ENCODE measurements around the gene CCR8. TPM values are rescaled to one million over a fixed set of nuclear protein-coding genes. Genes with fewer than 3 reads are reported as not detected.

The CCR8 gene
- total RNA-seq, 1 donor from 2014 or later = not detected

DNA sequence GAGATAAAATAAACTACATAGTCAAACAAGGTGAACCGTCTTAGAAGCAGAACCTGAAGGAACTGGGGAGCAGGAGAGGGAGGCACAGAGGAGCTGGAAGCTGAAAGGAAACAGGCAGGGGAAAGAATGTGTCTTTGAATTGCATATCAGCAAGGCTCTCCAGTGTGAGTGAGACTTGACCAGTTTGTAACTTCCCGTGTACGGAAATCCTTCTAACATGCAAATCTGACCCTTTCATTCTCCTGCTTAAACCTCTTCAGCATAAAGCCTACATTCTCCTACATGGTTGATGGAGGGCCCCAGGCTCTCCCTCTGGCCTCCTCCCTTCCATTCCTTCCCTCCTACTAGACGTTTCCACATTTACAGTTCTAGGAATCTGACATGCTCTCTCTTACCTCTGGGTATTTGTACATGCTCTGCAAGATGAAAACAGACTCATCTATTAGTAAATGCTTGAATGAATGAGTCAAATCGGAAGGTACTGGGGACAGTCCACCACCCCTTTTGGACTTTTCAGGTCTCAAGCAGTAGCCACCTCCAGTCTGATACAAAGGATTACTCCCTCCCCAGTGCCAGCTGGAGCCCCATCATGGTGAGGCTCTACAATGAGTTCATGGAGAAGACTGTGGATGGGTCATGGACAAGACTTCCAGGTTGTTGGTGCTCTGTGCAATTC, 47.6 kb downstream of the CCR8 start:
- Mint-ChIP-seq H3K4me1 (ENCODE audit: low read depth) (no peaks in the 10 kb centered on the region), H3K9me3 (ENCODE audit: low read depth) (no peaks in the 10 kb centered on the region), H3K36me3 (ENCODE audit: low read depth) (no peaks in the 10 kb centered on the region), H3K27ac (ENCODE audit: unreplicated experiment) (no peak overlapping the region), H3K4me3 (ENCODE audit: unreplicated experiment) (no peak overlapping the region), H3K27me3 (ENCODE audit: low read depth) (peaks cover 3% of the 10 kb centered on the region)
- no peak for DNase-seq (ENCODE audit: low spot score)
- TF ChIP-seq, protein P1, sequence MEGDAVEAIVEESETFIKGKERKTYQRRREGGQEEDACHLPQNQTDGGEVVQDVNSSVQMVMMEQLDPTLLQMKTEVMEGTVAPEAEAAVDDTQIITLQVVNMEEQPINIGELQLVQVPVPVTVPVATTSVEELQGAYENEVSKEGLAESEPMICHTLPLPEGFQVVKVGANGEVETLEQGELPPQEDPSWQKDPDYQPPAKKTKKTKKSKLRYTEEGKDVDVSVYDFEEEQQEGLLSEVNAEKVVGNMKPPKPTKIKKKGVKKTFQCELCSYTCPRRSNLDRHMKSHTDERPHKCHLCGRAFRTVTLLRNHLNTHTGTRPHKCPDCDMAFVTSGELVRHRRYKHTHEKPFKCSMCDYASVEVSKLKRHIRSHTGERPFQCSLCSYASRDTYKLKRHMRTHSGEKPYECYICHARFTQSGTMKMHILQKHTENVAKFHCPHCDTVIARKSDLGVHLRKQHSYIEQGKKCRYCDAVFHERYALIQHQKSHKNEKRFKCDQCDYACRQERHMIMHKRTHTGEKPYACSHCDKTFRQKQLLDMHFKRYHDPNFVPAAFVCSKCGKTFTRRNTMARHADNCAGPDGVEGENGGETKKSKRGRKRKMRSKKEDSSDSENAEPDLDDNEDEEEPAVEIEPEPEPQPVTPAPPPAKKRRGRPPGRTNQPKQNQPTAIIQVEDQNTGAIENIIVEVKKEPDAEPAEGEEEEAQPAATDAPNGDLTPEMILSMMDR (IDR thresholded peaks at IDR 0.05) = no peak

DNA sequence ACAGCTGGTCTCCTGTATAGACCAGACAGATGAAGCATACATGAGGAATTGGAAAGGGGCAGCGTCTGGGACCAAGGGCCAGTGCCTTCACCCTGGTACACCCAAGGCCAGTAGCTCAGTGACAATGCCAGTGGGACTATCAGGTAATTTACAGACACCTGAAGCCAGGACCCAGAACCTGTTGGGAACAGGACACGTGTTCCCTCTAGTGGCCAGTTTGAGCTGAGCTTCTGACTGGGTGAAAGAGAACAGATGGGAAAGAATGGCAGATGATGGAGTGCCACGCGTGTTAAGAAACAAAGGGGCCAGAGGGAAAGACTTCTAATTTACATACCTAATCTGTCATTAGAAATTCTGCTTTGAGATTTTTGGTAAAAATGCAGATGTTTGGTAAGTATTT, 48.6 kb downstream of the CCR8 start:
- peaks cover 3% of the 10 kb centered on the region for H3K27me3 Mint-ChIP-seq (ENCODE audit: low read depth)
- H3K4me3 Mint-ChIP-seq (ENCODE audit: unreplicated experiment) = no peak overlapping the region
- TF ChIP-seq, protein P1 (IDR thresholded peaks at IDR 0.05) = peak; percentile 73
- no peaks in the 10 kb centered on the region for H3K36me3 Mint-ChIP-seq (ENCODE audit: low read depth)
- H3K9me3 Mint-ChIP-seq (ENCODE audit: low read depth) = no peaks in the 10 kb centered on the region
- no peak overlapping the region for H3K27ac Mint-ChIP-seq (ENCODE audit: unreplicated experiment)
- H3K4me1 Mint-ChIP-seq (ENCODE audit: low read depth) = peaks cover 7% of the 10 kb centered on the region
- no peak for DNase-seq (ENCODE audit: low spot score)

DNA sequence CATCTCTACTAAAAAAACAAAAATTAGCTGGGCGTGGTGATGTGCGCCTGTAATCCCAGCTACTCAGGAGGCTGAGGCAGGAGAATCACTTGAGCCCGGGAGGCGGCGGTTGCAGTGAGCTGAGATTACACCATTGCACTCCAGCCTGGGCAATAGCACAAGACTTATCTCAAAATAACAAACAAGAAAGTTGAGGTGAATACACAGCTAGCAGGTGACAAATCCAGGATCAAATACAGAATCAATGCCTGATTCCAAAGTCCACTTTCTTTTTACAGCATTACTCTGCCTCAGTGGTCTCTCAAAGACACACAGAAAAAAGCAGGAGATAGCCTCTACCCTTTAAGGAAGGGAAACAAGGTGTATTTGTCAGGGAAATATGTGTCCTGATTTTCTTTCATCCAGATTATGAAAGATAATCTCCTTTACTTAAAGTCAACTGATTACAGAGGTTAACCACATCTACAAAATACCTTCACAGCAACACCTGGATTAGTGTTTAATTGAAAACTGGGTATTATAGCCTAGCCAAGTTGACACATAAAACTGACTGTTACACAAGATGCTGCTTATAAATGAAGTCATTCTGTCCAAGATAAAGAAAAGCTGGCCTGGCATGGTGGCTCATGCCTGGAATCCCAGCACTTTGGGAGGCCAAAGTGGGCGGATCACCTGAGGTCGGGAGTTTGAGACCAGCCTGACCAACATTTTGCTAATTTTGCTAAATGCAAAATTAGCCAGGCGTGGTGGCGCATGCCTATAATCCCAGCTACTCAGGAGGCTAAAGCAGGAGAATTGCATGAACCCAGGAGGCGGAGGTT, 49.7 kb downstream of the CCR8 start:
- Mint-ChIP-seq H3K27me3 (ENCODE audit: low read depth) (peaks cover 3% of the 10 kb centered on the region), H3K4me1 (ENCODE audit: low read depth) (peaks cover 7% of the 10 kb centered on the region), H3K27ac (ENCODE audit: unreplicated experiment) (no peak overlapping the region), H3K4me3 (ENCODE audit: unreplicated experiment) (no peak overlapping the region), H3K36me3 (ENCODE audit: low read depth) (no peaks in the 10 kb centered on the region), H3K9me3 (ENCODE audit: low read depth) (no peaks in the 10 kb centered on the region)
- DNase-seq (ENCODE audit: low spot score) = no peak
- TF ChIP-seq, protein P1 (IDR thresholded peaks at IDR 0.05) = no peak

DNA sequence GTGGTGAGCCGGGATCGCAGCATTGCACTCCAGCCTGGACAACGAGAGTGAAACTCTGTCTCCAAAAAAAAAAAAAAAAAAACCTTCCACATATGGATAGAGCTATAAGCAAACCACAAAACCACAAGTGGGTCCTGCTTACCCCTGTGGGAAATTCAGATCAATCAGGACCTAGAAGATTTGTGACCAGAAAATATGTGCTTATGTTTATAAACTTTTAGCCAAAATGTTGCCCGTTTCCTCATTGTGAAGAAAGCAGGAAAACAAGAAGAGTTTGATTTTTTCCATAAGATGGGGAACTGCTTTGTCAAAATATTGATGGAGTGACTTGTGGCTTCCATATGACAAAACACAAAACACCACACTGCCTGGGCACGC, 50.3 kb downstream of the CCR8 start:
- TF ChIP-seq, protein P1 (IDR thresholded peaks at IDR 0.05) = no peak
- peaks cover 3% of the 10 kb centered on the region for H3K27me3 Mint-ChIP-seq (ENCODE audit: low read depth)

DNA sequence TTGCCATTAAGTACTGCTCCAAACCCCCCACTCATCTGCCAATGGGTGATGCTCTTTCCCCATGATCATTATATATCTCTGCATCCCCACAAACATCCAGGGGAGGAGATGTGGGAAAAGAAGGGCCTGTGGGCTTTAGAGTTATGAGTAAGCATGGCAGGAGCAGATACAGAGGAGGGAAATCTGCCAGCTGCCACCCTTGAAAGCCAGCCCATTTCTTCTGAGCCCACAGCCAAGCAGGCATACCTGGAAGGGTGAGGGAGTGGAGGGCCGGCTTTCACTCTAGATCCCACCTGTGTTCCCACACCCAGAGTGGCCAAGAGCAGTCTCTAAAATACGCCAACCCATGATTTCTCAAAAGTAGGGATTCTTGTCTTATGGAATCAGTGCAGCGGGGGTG, 51.9 kb downstream of the CCR8 start:
- no peaks in the 10 kb centered on the region for H3K27me3 Mint-ChIP-seq (ENCODE audit: low read depth)
- TF ChIP-seq, protein P1 (IDR thresholded peaks at IDR 0.05) = no peak
- no peak overlapping the region for H3K27ac Mint-ChIP-seq (ENCODE audit: unreplicated experiment)
- peaks cover 2% of the 10 kb centered on the region for H3K36me3 Mint-ChIP-seq (ENCODE audit: low read depth)
- no peak for DNase-seq (ENCODE audit: low spot score)
- no peak overlapping the region for H3K4me3 Mint-ChIP-seq (ENCODE audit: unreplicated experiment)
- no peaks in the 10 kb centered on the region for H3K9me3 Mint-ChIP-seq (ENCODE audit: low read depth)
- H3K4me1 Mint-ChIP-seq (ENCODE audit: low read depth) = peaks cover 23% of the 10 kb centered on the region

More for the DNA sequence above, 50.3 kb downstream of the CCR8 start:
- DNase-seq (ENCODE audit: low spot score) = no peak
- H3K9me3 Mint-ChIP-seq (ENCODE audit: low read depth) = no peaks in the 10 kb centered on the region
- no peak overlapping the region for H3K4me3 Mint-ChIP-seq (ENCODE audit: unreplicated experiment)
- H3K27ac Mint-ChIP-seq (ENCODE audit: unreplicated experiment) = no peak overlapping the region
- no peaks in the 10 kb centered on the region for H3K36me3 Mint-ChIP-seq (ENCODE audit: low read depth)
- H3K4me1 Mint-ChIP-seq (ENCODE audit: low read depth) = peaks cover 13% of the 10 kb centered on the region

Other genes starting within 250 kb of the CCR8 start
- 52.8 to 60.9 TPM (median 54.2 TPM) in 3 replicates for gene GORASP1, start 222.1 kb upstream of the CCR8 start, total RNA-seq
- gene TTC21A, start 222.0 kb upstream of the CCR8 start, total RNA-seq = 4.5 to 8.1 TPM (median 6.2 TPM) in 3 replicates
- gene CSRNP1, start 176.1 kb upstream of the CCR8 start, total RNA-seq = 15.2 to 22.3 TPM (median 21.2 TPM) in 3 replicates
- 0.10 TPM in 2 of 3 replicates, not detected in the other for gene XIRP1, start 137.1 kb upstream of the CCR8 start, total RNA-seq
- 0.12 TPM in 1 of 3 replicates, not detected in the others for gene CX3CR1, start 49.7 kb upstream of the CCR8 start, total RNA-seq
- 26.3 to 29.5 TPM (median 26.5 TPM) in 3 replicates for gene SLC25A38, start 53.7 kb downstream of the CCR8 start, total RNA-seq
- 714 to 870 TPM (median 723 TPM) in 3 replicates for gene RPSA, start 77.0 kb downstream of the CCR8 start, total RNA-seq
- not detected in 3 replicates for gene MOBP, start 138.0 kb downstream of the CCR8 start, total RNA-seq